ENCODE data around the gene PHC2. TPM values are rescaled to one million over a fixed set of nuclear protein-coding genes. Genes with fewer than 3 reads are reported as not detected.

PHC2 gene
- total RNA-seq, 2 experiments from 2014 or later, result 34.0 to 35.0 TPM

DNA sequence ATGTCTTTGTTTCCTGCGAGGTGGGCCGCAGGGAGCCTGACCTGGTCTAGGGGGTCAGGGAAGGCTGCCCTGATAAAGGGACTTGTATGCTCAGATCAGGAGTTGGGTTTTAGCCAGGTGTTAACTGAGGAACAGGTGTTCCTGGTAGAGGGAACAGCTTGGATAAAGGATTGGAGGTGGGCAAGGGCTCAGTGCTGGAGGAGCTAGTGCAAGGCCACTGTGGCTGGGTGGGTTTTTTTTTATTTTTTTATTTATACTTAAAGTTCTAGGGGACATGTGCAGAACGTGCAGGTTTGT, 141.1 kb downstream of the PHC2 start:
- DNase-seq (ENCODE audit: low spot score), result no peak
- no TSS peak for BruUV-seq (replicated peaks)
- POLR2A ChIA-PET, result no interaction called here

DNA sequence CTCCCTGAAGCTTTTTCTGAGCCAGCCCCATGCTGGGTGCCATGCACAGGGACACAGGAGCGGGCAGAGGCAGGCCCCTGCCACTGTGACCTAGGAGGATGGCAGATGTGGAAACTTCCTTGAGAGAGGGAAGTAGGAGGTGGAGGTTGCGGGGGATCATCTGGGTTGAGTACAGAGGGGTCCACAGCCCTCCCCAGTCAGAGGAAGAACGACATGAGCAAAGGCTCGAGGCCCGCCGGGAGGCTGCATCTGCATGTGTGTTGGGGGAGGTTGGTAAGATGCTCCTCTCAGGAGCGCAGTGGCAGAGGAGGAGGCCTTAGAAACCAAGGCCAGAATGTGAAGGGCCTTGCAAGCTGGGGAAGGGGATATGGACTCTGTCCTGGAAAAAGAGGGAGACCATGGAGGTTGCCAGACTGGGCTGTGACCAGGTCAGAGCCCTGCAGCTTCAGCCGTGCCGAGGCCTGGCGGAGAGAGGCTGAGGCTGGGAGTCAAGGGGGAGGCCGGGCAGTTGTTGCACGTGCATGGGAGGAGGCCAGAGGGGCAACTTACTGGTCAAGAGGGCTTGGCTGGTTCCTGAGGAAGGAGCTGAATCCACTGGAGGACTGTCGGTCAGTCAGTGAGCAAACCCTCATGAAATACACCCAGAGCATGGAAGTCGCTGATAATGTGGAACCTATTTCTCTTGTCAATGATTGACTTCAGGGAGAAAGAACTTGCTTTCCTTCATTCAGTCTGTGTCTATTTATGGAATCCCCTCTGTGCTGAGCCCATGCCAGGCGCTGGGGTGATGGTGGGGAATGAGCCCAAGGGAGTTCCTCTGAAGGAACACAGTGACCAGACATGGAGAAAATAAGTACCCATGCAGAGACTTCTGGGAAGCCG, 141.7 kb downstream of the PHC2 start:
- Histone ChIP-seq H3K27ac (ENCODE audit: low read depth, low read length, poor library complexity, severe bottlenecking) (no peak overlapping the region), H3K79me2 (ENCODE audit: insufficient read depth, low read depth, low read length) (no peaks in the 10 kb centered on the region), H3K36me3 (ENCODE audit: insufficient read depth, low read length) (no peaks in the 10 kb centered on the region; the same call in 1 of the 2 replicates), H3K9me2 (ENCODE audit: insufficient read depth, low read length) (no peaks in the 10 kb centered on the region), H3K4me1 (ENCODE audit: insufficient read depth, low read length, poor library complexity, severe bottlenecking) (no peaks in the 10 kb centered on the region), H3K4me3 (ENCODE audit: low read depth, low read length, poor library complexity, severe bottlenecking) (no peak overlapping the region), H3K9me3 (ENCODE audit: low read length) (no peaks in the 10 kb centered on the region), H3K4me2 (ENCODE audit: low read length) (no peak overlapping the region), H2AFZ (ENCODE audit: low read length) (no peak overlapping the region), H4K20me1 (ENCODE audit: insufficient read depth, low read length) (no peaks in the 10 kb centered on the region)
- ChIA-PET CTCF (ENCODE audit: unreplicated experiment) (no interaction called here), POLR2A (no interaction called here)
- no peak for TF ChIP-seq EZH2phosphoT487 (IDR thresholded peaks at IDR 0.05; ENCODE audit: borderline replicate concordance, low read depth, low read length)
- TF ChIP-seq, protein P1, sequence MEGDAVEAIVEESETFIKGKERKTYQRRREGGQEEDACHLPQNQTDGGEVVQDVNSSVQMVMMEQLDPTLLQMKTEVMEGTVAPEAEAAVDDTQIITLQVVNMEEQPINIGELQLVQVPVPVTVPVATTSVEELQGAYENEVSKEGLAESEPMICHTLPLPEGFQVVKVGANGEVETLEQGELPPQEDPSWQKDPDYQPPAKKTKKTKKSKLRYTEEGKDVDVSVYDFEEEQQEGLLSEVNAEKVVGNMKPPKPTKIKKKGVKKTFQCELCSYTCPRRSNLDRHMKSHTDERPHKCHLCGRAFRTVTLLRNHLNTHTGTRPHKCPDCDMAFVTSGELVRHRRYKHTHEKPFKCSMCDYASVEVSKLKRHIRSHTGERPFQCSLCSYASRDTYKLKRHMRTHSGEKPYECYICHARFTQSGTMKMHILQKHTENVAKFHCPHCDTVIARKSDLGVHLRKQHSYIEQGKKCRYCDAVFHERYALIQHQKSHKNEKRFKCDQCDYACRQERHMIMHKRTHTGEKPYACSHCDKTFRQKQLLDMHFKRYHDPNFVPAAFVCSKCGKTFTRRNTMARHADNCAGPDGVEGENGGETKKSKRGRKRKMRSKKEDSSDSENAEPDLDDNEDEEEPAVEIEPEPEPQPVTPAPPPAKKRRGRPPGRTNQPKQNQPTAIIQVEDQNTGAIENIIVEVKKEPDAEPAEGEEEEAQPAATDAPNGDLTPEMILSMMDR (conservative IDR thresholded peaks at IDR 0.05; ENCODE audit: low read length), result no peak
- no peak for DNase-seq (ENCODE audit: low spot score)
- intact Hi-C loops (cut with micrococcal nuclease; ENCODE audit: unreplicated experiment), result no loop called here
- BruUV-seq (replicated peaks), result no TSS peak

More for the DNA sequence above, 141.1 kb downstream of the PHC2 start:
- H2AFZ ChIP-seq (ENCODE audit: low read length), result no peak overlapping the region
- no peaks in the 10 kb centered on the region for H3K9me2 ChIP-seq (ENCODE audit: insufficient read depth, low read length)
- TF ChIP-seq EZH2phosphoT487 (IDR thresholded peaks at IDR 0.05; ENCODE audit: borderline replicate concordance, low read depth, low read length), result no peak
- TF ChIP-seq, protein P1 (conservative IDR thresholded peaks at IDR 0.05; ENCODE audit: low read length), result no peak
- no peaks in the 10 kb centered on the region for H3K9me3 ChIP-seq (ENCODE audit: low read length)
- H3K27ac ChIP-seq (ENCODE audit: low read depth, low read length, poor library complexity, severe bottlenecking), result no peak overlapping the region
- CTCF ChIA-PET (ENCODE audit: unreplicated experiment), result no interaction called here
- no peaks in the 10 kb centered on the region for H3K79me2 ChIP-seq (ENCODE audit: insufficient read depth, low read depth, low read length)
- H3K4me2 ChIP-seq (ENCODE audit: low read length), result no peak overlapping the region
- intact Hi-C loops (cut with micrococcal nuclease; ENCODE audit: unreplicated experiment), result loop anchor here (10.0 kb wide), 1 partner anchor 325 kb away; no protein-coding TSS in a partner anchor
- H3K36me3 ChIP-seq (ENCODE audit: insufficient read depth, low read length), result no peaks in the 10 kb centered on the region; the same call in 1 of the 2 replicates
- H3K4me3 ChIP-seq (ENCODE audit: low read depth, low read length, poor library complexity, severe bottlenecking), result no peak overlapping the region
- H4K20me1 ChIP-seq (ENCODE audit: insufficient read depth, low read length), result no peaks in the 10 kb centered on the region
- H3K4me1 ChIP-seq (ENCODE audit: insufficient read depth, low read length, poor library complexity, severe bottlenecking), result no peaks in the 10 kb centered on the region

DNA sequence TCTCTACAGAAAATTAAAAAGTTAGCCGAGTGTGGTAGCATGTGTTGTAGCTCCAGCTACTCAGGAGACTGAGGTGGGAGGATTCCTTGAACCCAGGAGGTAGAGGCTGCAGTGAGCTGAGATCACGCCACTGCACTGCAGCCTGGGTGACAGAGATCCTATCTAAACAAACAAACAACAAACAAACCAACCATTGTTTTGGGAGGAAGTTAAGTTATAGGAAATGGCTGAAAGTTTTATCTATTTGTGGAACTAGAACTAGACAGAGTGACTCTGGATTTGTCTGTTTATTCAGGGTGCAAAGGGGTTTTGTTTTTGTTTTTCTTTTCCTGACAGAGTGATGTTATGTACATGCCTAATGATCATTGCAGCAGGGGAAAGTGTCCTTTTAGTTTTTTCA, 143.6 kb downstream of the PHC2 start:
- no peak for TF ChIP-seq EZH2phosphoT487 (IDR thresholded peaks at IDR 0.05; ENCODE audit: borderline replicate concordance, low read depth, low read length)
- TF ChIP-seq, protein P1 (conservative IDR thresholded peaks at IDR 0.05; ENCODE audit: low read length), result no peak
- Histone ChIP-seq H3K4me1 (ENCODE audit: insufficient read depth, low read length, poor library complexity, severe bottlenecking) (no peaks in the 10 kb centered on the region), H3K9me2 (ENCODE audit: insufficient read depth, low read length) (no peaks in the 10 kb centered on the region), H3K4me2 (ENCODE audit: low read length) (no peak overlapping the region), H3K9me3 (ENCODE audit: low read length) (no peaks in the 10 kb centered on the region), H3K79me2 (ENCODE audit: insufficient read depth, low read depth, low read length) (no peaks in the 10 kb centered on the region), H4K20me1 (ENCODE audit: insufficient read depth, low read length) (no peaks in the 10 kb centered on the region), H3K4me3 (ENCODE audit: low read depth, low read length, poor library complexity, severe bottlenecking) (no peak overlapping the region), H3K27ac (ENCODE audit: low read depth, low read length, poor library complexity, severe bottlenecking) (no peak overlapping the region), H3K36me3 (ENCODE audit: insufficient read depth, low read length) (no peaks in the 10 kb centered on the region; the same call in 1 of the 2 replicates), H2AFZ (ENCODE audit: low read length) (no peak overlapping the region)
- CTCF ChIA-PET (ENCODE audit: unreplicated experiment), result no interaction called here
- BruUV-seq (replicated peaks), result no TSS peak
- no peak for DNase-seq (ENCODE audit: low spot score)
- intact Hi-C loops (cut with micrococcal nuclease; ENCODE audit: unreplicated experiment), result no loop called here
- POLR2A ChIA-PET, result no interaction called here

All from OCI-LY7 (cell line).